ENCODE measurements around the gene STARD13. TPM values are rescaled to one million over a fixed set of nuclear protein-coding genes. Genes with fewer than 3 reads are reported as not detected.

Gene STARD13
- total RNA-seq, 1 experiment from 2014 or later: 9.1 TPM

DNA sequence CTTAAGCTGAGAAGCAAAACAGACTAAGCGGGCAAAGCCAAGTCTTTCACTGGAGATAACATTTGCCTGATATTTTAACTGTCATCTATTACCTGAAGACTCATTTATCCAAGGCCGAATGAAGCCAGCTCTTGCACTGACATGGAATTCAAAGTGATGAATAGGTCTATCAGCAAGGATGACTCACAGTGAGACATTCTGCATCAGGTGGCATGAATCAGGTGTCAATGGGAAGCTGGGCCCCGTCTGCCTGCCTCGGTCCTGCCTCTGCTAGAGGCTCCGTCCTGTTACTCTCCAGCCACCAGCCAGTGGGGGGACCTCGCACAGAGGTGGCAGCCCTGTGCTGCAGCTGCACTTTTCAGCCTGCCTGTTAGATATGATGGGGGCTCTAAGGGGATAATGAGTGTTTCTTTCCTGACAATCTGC, 23.5 kb downstream of the STARD13 start:
- Mint-ChIP-seq H3K9me3 (ENCODE audit: unreplicated experiment) (no peaks in the 10 kb centered on the region), H3K4me3 (ENCODE audit: unreplicated experiment) (no peak overlapping the region), H3K36me3 (ENCODE audit: insufficient read depth, unreplicated experiment) (no peaks in the 10 kb centered on the region), H3K27me3 (ENCODE audit: insufficient read depth, unreplicated experiment) (no peaks in the 10 kb centered on the region), H3K27ac (ENCODE audit: unreplicated experiment) (peak overlapping the region; percentile 68), H3K4me1 (ENCODE audit: low read depth, unreplicated experiment) (peaks cover 7% of the 10 kb centered on the region)
- intact Hi-C loops (cut with micrococcal nuclease; ENCODE audit: unreplicated experiment): no loop called here
- CTCF ChIA-PET: no interaction called here
- POLR2A ChIA-PET: no interaction called here
- Histone ChIP-seq H3K36me3 (ENCODE audit: control insufficient read depth, insufficient read depth, low read length) (no peaks in the 10 kb centered on the region), H3K27me3 (replicated peaks; ENCODE audit: control insufficient read depth, insufficient read depth, low read length) (no peaks in the 10 kb centered on the region), H3K4me1 (0 out of 2 replicates have a peak, but pooled peaks cover 3% of the 10 kb centered on the region), H3K4me3 (ENCODE audit: low read depth, low read length) (no peak overlapping the region), H3K9me3 (no peaks in the 10 kb centered on the region)
- DNase-seq: no peak
- BruUV-seq (replicated peaks): no TSS peak
- TF ChIP-seq, protein P1, sequence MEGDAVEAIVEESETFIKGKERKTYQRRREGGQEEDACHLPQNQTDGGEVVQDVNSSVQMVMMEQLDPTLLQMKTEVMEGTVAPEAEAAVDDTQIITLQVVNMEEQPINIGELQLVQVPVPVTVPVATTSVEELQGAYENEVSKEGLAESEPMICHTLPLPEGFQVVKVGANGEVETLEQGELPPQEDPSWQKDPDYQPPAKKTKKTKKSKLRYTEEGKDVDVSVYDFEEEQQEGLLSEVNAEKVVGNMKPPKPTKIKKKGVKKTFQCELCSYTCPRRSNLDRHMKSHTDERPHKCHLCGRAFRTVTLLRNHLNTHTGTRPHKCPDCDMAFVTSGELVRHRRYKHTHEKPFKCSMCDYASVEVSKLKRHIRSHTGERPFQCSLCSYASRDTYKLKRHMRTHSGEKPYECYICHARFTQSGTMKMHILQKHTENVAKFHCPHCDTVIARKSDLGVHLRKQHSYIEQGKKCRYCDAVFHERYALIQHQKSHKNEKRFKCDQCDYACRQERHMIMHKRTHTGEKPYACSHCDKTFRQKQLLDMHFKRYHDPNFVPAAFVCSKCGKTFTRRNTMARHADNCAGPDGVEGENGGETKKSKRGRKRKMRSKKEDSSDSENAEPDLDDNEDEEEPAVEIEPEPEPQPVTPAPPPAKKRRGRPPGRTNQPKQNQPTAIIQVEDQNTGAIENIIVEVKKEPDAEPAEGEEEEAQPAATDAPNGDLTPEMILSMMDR (IDR thresholded peaks at IDR 0.05; ENCODE audit: insufficient read depth in 1 of 2, low read depth in 1 of 2, low read length in 1 of 2, severe bottlenecking in 1 of 2, unreplicated experiment in 1 of 2): no peak

DNA sequence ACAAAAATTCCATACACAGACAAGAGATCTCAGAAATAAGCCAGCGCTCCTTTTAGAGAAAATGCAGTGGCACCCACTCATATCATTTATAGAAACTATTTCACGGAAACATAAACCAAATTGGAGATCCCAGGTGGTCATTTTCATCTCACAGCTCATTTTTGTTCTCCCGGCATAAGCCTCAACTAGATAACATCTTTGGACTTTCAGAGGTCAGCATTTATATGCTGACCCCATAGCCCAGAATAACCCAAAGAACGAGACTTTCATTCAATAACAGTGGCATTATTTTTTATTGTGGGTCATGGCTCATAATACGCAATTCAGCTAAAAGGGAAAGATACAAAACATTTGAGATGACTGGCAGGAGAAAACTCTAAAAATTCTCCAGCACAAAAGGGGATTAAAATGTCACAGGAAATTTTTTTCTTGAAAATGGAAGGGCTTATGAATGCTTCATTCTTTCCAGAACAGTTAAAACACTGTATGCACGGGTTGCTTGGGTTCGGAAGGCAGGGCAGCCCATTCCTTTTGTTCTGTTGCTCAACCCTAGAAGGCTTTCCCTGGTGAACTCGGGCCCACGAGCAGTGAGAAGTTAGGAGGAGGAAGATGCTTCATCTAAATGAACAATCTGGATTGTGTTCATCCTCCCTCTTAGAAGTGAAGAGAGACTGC, 24.0 kb downstream of the STARD13 start:
- Mint-ChIP-seq H3K27ac (ENCODE audit: unreplicated experiment) (no peak overlapping the region), H3K27me3 (ENCODE audit: insufficient read depth, unreplicated experiment) (no peaks in the 10 kb centered on the region), H3K9me3 (ENCODE audit: unreplicated experiment) (no peaks in the 10 kb centered on the region), H3K4me3 (ENCODE audit: unreplicated experiment) (no peak overlapping the region), H3K4me1 (ENCODE audit: low read depth, unreplicated experiment) (peaks cover 7% of the 10 kb centered on the region), H3K36me3 (ENCODE audit: insufficient read depth, unreplicated experiment) (no peaks in the 10 kb centered on the region)
- CTCF ChIA-PET: no interaction called here
- no peaks in the 10 kb centered on the region for H3K9me3 ChIP-seq
- no peaks in the 10 kb centered on the region for H3K27me3 ChIP-seq (replicated peaks; ENCODE audit: control insufficient read depth, insufficient read depth, low read length)
- H3K4me3 ChIP-seq (ENCODE audit: low read depth, low read length): no peak overlapping the region
- TF ChIP-seq, protein P1 (IDR thresholded peaks at IDR 0.05; ENCODE audit: insufficient read depth in 1 of 2, low read depth in 1 of 2, low read length in 1 of 2, severe bottlenecking in 1 of 2, unreplicated experiment in 1 of 2): no peak
- BruUV-seq (replicated peaks): no TSS peak
- intact Hi-C loops (cut with micrococcal nuclease; ENCODE audit: unreplicated experiment): no loop called here
- POLR2A ChIA-PET: no interaction called here
- no peak for DNase-seq
- H3K36me3 ChIP-seq (ENCODE audit: control insufficient read depth, insufficient read depth, low read length): no peaks in the 10 kb centered on the region
- 0 out of 2 replicates have a peak, but pooled peaks cover 3% of the 10 kb centered on the region for H3K4me1 ChIP-seq

DNA sequence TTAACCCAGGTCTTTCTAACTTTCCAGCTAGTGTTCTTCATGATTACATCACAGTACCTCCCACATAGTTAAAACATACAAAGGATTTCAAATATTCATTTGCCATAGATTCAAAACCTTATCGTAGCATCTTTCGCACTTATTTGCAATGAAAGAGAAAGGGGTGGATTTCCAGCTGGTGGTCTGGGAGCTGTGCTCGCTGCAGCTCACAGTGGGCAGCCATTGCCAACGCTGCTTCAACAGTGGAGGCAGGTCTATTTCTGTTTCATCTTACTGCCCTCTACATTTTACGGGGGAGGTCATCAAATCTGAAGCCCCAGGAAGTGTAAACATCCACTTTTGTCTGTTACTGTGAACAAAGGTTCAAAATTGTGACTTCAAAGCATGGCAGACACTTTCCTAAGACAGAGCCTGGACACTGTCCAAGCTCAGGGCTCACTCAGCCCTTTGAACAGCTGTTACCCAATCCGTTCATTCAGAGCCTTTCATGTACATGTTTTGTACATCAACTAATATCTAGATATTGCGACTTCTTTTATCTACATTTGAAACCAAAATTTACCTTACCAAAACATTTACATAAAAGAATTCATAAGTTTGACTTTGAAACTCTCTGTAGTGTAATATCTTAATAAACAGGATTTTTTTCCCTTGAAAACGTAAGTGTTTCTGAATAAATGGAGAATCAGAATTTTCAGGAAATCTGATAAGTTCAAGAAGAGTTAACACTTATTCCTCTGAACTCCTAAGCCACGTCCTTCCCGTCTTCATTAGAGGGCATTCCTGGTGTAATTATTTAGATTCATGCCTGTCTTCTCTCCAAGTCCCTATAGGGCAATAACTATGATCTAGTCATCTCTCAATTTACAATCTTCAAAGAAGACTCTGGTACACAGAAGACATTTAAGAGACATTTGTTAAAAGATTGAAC, 25.1 kb downstream of the STARD13 start:
- Histone ChIP-seq H3K27me3 (replicated peaks; ENCODE audit: control insufficient read depth, insufficient read depth, low read length) (no peaks in the 10 kb centered on the region), H3K4me1 (0 out of 2 replicates have a peak, but pooled peaks cover 3% of the 10 kb centered on the region), H3K36me3 (ENCODE audit: control insufficient read depth, insufficient read depth, low read length) (no peaks in the 10 kb centered on the region), H3K4me3 (ENCODE audit: low read depth, low read length) (no peak overlapping the region), H3K9me3 (no peaks in the 10 kb centered on the region)
- H3K9me3 Mint-ChIP-seq (ENCODE audit: unreplicated experiment): no peaks in the 10 kb centered on the region
- no TSS peak for BruUV-seq (replicated peaks)
- intact Hi-C loops (cut with micrococcal nuclease; ENCODE audit: unreplicated experiment): no loop called here
- TF ChIP-seq, protein P1 (IDR thresholded peaks at IDR 0.05; ENCODE audit: insufficient read depth in 1 of 2, low read depth in 1 of 2, low read length in 1 of 2, severe bottlenecking in 1 of 2, unreplicated experiment in 1 of 2): no peak
- no peak overlapping the region for H3K27ac Mint-ChIP-seq (ENCODE audit: unreplicated experiment)
- ChIA-PET CTCF (interaction anchor here (0.5 kb wide), 1 partner anchor 100 kb away, joined by 4 read pairs; no protein-coding TSS in a partner anchor), POLR2A (no interaction called here)
- no peaks in the 10 kb centered on the region for H3K36me3 Mint-ChIP-seq (ENCODE audit: insufficient read depth, unreplicated experiment)
- peaks cover 7% of the 10 kb centered on the region for H3K4me1 Mint-ChIP-seq (ENCODE audit: low read depth, unreplicated experiment)
- H3K4me3 Mint-ChIP-seq (ENCODE audit: unreplicated experiment): no peak overlapping the region
- no peak for DNase-seq
- no peaks in the 10 kb centered on the region for H3K27me3 Mint-ChIP-seq (ENCODE audit: insufficient read depth, unreplicated experiment)

Data from Caco-2 (cell line).